ACHN (cell line): ENCODE data around the gene RPA3.
"Not testable (repeated sequence)": the region's sequence is repeated elsewhere in the genome, so short reads cannot be mapped to it uniquely, and the experiment has no call there.

ENCODE experiments used
- DNase-seq: peaks from one replicate; pipeline ENCODE4 v3.0.0-alpha.2; 2015
- in situ Hi-C: cut with HindIII; loops from 2 replicates; pipeline ENCODE4 v1.10.0; 2017; ENCODE audit warnings: low sequenced_read_pairs, low pct_ligation_motif_present, low pct_unique_long_range_greater_than_20kb

Gene RPA3

GRCh38 chr7:7670490-7670889 lies 47.9 kb downstream of the RPA3 start:
- DNase-seq, result no peak
- in situ Hi-C loops, result no loop called here

GRCh38 chr7:7668706-7669105 lies 49.7 kb downstream of the RPA3 start:
- in situ Hi-C loops, result no loop called here
- DNase-seq, result no peak

GRCh38 chr7:7667187-7667586 lies 51.2 kb downstream of the RPA3 start:
- no peak for DNase-seq
- in situ Hi-C loops, result no loop called here

DNA sequence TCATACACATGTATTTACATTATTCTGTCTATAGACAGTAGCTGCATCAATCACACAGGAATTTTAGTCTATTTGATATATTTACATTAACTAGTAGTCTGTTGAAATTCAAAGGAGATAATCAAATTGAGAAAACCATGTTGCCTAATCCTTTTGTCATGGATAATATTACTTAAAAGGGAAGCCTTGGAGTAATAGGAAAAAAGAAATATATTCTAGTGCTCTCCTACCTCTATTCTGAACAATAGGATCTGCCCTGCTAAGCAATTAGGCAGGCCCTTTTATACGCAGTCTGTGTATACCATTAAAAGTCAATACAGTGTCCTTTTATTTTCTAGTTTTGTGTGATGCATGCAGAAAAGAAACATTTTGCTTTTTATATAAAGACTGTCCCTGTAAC lies 53.4 kb downstream of the RPA3 start:
- DNase-seq, result no peak
- in situ Hi-C loops, result no loop called here

DNA sequence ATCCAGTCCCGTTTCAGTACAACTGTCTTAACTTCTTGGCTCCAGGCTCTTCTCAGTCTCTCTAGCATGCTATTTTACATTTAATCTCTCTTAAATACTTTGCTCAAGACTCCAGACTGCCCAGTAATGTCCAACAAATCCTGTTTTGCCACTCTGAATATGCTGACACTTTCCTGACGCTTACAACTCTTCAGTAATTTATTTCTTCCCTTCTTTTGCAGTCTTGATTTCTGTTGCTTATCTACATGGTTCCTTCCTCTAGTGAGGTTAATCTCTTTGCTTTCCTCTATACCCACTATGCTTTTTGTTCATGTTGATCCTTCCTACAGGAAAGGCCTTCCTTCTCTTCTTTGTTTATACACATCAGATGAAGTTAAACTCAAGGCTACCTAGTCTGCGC lies 54.1 kb downstream of the RPA3 start:
- no peak for DNase-seq
- in situ Hi-C loops, result no loop called here

DNA sequence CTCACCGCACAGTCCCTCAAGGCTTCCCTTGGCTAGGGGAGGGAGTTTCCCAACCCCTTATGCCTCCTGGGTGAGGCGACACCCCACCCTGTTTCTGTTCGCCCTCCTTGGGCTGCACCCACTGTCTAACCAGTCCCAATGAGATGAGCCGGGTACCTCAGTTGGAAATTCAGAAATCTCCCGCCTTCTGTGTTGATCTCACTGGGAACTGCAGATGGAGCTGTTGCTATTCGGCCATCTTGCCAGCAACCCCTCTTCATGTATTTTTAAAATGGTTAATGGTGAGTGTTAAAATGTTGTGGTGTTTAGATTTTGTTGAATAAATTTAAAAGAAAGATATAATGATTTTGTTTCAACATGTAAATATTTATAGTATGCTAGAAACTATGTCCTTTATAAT lies 55.9 kb downstream of the RPA3 start:
- in situ Hi-C loops, result no loop called here
- peak; percentile 47 for DNase-seq

GRCh38 chr7:7656459-7656858 lies 61.9 kb downstream of the RPA3 start:
- in situ Hi-C loops, DNase-seq: not testable (repeated sequence)

- in situ Hi-C loops, result no loop called here
- DNase-seq, result no peak
Observed at GRCh38 chr7:7654964-7655715, 63.3 kb downstream of the RPA3 start.

DNA sequence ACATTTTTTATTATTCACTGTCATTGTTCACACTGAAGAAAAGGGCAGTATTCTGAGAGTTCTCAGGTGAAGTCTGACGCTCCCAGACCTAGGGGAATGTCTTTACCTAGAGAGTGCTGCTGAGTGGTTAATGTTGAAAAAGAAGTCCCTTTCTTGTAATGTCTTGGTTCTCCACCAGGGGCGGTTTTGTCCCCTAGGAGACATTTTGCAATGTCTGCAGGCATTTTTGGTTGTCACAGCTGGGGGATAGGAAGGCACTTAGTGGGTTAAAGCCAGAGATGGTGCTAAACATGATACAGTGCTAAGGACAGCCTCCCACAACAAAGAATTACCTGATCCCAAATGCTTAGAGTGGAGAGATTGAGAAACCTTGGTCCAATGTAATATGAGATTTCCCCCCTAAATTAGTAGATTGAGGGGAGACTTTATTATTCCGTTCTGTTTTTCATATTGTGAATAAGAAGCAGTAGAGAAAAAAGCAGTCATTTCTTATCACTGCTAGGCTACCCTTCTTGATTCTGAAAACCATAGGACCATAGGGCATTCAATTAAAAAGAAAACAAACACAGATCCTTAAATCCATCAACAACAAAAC lies 64.7 kb downstream of the RPA3 start:
- peak; percentile 53 for DNase-seq
- in situ Hi-C loops, result no loop called here

DNA sequence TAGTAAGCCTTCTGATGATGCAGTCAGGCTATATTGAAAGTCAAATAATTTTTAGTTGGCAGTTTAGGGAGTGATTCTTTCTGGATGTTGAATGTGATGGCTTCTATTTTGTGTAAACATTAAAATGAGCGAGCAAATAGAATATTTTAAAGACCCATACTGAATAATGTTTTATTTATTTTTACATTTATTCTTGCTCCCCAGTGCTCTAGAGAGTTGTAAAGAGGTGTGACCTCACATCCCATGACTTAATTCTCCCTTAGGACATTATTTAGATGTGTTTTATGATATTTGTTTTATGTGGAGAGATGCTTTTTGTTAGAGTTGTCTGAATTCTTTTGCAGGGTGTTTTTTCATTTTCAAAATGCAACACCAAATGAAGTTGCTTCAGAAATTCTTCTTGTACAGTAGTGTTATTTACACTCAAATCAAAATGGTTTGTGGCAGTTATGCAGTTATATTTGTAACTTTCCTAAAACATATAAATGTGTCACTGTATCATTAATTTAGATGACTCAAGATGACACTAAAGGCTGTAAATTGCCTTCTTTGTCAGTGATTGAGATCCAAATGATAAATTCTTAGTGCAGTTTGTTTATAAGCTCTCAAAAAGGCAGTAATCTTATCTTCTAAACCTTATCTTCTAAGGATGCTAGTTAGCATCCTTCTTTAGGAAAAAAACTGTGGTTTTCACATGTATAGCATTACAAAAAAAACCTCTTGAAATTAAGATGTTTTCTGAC lies 65.4 kb downstream of the RPA3 start:
- in situ Hi-C loops, result no loop called here
- no peak for DNase-seq

- in situ Hi-C loops, result no loop called here
- no peak for DNase-seq
Observed at GRCh38 chr7:7651479-7651878, 66.9 kb downstream of the RPA3 start.

- DNase-seq, result no peak
- in situ Hi-C loops, result no loop called here
Observed at GRCh38 chr7:7650682-7651206, 67.7 kb downstream of the RPA3 start.

- DNase-seq, result no peak
- in situ Hi-C loops, result loop anchor here (25.0 kb wide), 1 partner anchor 565 kb away; no protein-coding TSS in a partner anchor
Observed at GRCh38 chr7:7647495-7648036, 70.8 kb downstream of the RPA3 start.

DNA sequence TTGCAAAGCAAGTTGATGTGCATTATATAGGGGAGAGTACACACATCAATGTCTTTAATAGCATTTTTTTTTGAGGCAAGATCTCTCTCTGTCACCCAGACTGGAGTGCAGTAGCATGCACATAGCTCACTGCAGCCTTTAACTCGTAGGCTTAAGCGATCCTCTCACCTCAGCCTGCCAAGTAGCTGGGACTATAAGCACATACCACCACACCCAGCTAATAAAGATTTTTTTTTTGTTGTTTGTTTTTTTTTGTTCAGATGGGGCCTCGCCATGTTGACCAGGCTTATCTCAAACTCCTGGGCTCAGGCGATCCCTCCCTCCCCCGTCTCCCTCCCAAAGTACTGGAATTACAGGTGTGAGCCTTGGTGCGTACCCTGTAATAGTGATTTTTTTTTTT lies 76.3 kb downstream of the RPA3 start:
- in situ Hi-C loops, result loop anchor here (25.0 kb wide), 1 partner anchor 570 kb away; no protein-coding TSS in a partner anchor
- no peak for DNase-seq

GRCh38 chr7:7641129-7641663 lies 77.2 kb downstream of the RPA3 start:
- no peak for DNase-seq
- in situ Hi-C loops, result loop anchor here (25.0 kb wide), 1 partner anchor 571 kb away; no protein-coding TSS in a partner anchor

DNA sequence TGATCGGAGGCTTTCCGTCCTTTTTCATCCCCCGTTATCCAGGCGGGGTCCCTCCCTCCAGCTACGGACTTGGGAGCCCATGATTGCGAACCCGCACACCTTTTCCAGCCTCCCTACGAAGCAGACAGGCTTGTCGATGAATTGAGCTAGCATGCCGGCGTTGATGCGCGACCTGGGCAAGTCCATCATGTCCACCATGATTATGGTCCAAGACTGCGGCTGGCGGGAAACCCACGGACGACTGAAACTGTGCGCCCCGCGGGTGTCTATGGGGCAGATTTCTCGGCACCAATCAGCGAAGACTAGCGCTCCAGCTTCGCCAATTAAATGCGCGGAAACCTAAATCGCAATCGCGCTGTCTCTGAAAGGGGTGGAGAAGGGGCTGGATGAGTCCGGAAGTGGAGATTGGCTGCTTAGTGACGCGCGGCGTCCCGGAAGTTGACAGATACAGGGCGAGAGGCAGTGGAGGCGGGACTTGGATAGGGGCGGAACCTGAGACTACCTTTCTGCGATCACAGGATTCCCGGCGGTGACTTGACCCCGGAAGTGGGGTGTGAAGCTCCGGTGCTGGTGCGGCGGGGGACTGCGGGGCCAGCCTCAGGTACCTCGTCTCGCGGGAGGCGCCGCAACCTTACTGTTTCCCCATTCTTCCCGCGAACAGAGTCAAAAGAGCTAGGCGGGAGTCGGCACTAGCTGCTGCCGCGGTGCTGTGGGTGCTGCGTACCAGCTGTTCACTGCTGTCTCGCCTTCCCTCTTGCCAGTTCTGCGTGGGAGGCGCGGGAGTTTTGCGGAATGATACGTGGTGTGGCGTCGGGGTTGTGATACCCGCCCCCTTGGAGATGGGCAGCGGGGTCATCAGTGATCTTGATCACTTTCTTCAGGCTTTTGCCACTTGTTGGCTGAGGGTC lies 77.9 kb downstream of the RPA3 start, which contains the start of gene UMAD1:
UMAD1 (plus strand) TSS at position 532 of the 908 bp plus-strand sequence. CDS start 32,620 bp downstream, outside the sequence.
- in situ Hi-C loops, result loop anchor here (25.0 kb wide), 1 partner anchor 572 kb away; no protein-coding TSS in a partner anchor
- peak; percentile 100 for DNase-seq

GRCh38 chr7:7639847-7640220 lies 78.6 kb downstream of the RPA3 start:
- in situ Hi-C loops, result loop anchor here (25.0 kb wide), 1 partner anchor 572 kb away; no protein-coding TSS in a partner anchor
- peak; percentile 55 for DNase-seq
